ENCODE results near the gene TLL1. TPM values are rescaled to one million over a fixed set of nuclear protein-coding genes. Genes with fewer than 3 reads are reported as not detected.

TLL1 gene
- total RNA-seq, 1 experiment from 2014 or later: not detected

GRCh38 chr4:166134285-166134684 lies 261.2 kb downstream of the TLL1 start:
- Mint-ChIP-seq H3K36me3 (ENCODE audit: insufficient read depth in 1 of 3, low read depth in 3 of 3) (no peaks in the 10 kb centered on the region), H3K27ac (no peak overlapping the region), H3K4me3 (no peak overlapping the region), H3K9me3 (no peaks in the 10 kb centered on the region), H3K27me3 (ENCODE audit: low read depth) (no peaks in the 10 kb centered on the region), H3K4me1 (no peaks in the 10 kb centered on the region)
- Histone ChIP-seq H3K23me2 (ENCODE audit: insufficient read length, low read depth, low read length, poor library complexity, severe bottlenecking) (no peaks in the 10 kb centered on the region), H3K4me1 (ENCODE audit: insufficient read depth, low read length) (no peaks in the 10 kb centered on the region), H2AK5ac (ENCODE audit: insufficient read length, low read length) (no peak overlapping the region), H3K79me1 (ENCODE audit: insufficient read depth, low read depth, low read length, poor library complexity, severe bottlenecking) (no peaks in the 10 kb centered on the region), H3K18ac (ENCODE audit: insufficient read length, low read depth, low read length) (no peak overlapping the region), H3T11ph (ENCODE audit: low read length) (no peak overlapping the region), H3K4ac (ENCODE audit: low read depth, low read length) (no peak overlapping the region), H4K91ac (ENCODE audit: insufficient read length, low read depth, low read length) (no peak overlapping the region), H3K56ac (ENCODE audit: insufficient read length, low read depth, low read length) (no peak overlapping the region), H3K9me3 (ENCODE audit: control insufficient read depth, low read depth, low read length) (no peaks in the 10 kb centered on the region), H2BK15ac (ENCODE audit: low read depth, low read length) (no peak overlapping the region), H3K27ac (ENCODE audit: insufficient read length, low read depth, low read length) (no peak overlapping the region), H2BK120ac (ENCODE audit: low read depth, low read length, poor library complexity, severe bottlenecking) (no peak overlapping the region), H3K79me2 (ENCODE audit: insufficient read depth, low read length) (no peaks in the 10 kb centered on the region), H3K27me3 (ENCODE audit: insufficient read depth, low read length) (no peaks in the 10 kb centered on the region), H2BK20ac (ENCODE audit: low read depth, low read length, poor library complexity, severe bottlenecking) (no peak overlapping the region), H4K8ac (replicated peaks; ENCODE audit: insufficient read length, low read depth, low read length) (no peak overlapping the region), H2AFZ (ENCODE audit: low read length) (no peak overlapping the region), H3K4me2 (ENCODE audit: insufficient read depth, insufficient read length, low read length) (no peak overlapping the region), H3K9ac (ENCODE audit: extremely low read depth, insufficient read length, low read length) (no peak overlapping the region), H2BK5ac (ENCODE audit: insufficient read length, low read length) (no peak overlapping the region), H2BK12ac (ENCODE audit: insufficient read length, low read depth, low read length) (no peak overlapping the region), H3K23ac (ENCODE audit: insufficient read length, low read depth, low read length) (no peak overlapping the region), H3K14ac (ENCODE audit: insufficient read depth, low read length) (no peak overlapping the region), H4K20me1 (ENCODE audit: control insufficient read depth, insufficient read depth, insufficient read length) (no peaks in the 10 kb centered on the region), H4K5ac (ENCODE audit: insufficient read length, low read depth, low read length) (no peak overlapping the region)
- no peak for TF ChIP-seq CTCF (conservative IDR thresholded peaks at IDR 0.05)
- no CpG with 5 or more reads among the region's 6 CpGs for WGBS (ENCODE audit: extremely low coverage, insufficient read length, low lambda C conversion rate)
- DNase-seq: no peak
